ENCODE data around the gene SPAG16. TPM values are rescaled to one million over a fixed set of nuclear protein-coding genes. Genes with fewer than 3 reads are reported as not detected.
A peak's percentile ranks its signal among the peaks of the same experiment; 100 is the strongest.

The SPAG16 gene
- total and polyA plus RNA-seq, 2 experiments from 2014 or later, result 28.9 to 30.7 TPM

- Histone ChIP-seq H3K79me2 (ENCODE audit: insufficient read depth) (no peaks in the 10 kb centered on the region), H4K20me1 (ENCODE audit: insufficient read depth) (no peaks in the 10 kb centered on the region)
- in situ Hi-C loops (cut with MboI), result no loop called here
Measured at GRCh38 chr2:214242797-214243196, 958.5 kb downstream of the SPAG16 start.

GRCh38 chr2:214244847-214245246 is 960.6 kb downstream of the SPAG16 start:
- in situ Hi-C loops (cut with MboI), result no loop called here
- Histone ChIP-seq H3K36me3 (ENCODE audit: low read depth) (no peaks in the 10 kb centered on the region), H3K9me3 (ENCODE audit: low read depth) (no peaks in the 10 kb centered on the region), H3K9ac (no peak overlapping the region), H4K20me1 (ENCODE audit: insufficient read depth) (no peaks in the 10 kb centered on the region), H3K27ac (no peak overlapping the region), H3K4me3 (0 out of 2 replicates have a peak overlapping the region, but pooled peaks have one; percentile 21), H3K79me2 (ENCODE audit: insufficient read depth) (no peaks in the 10 kb centered on the region), H3F3A (ENCODE audit: insufficient read depth) (no peaks in the 10 kb centered on the region), H2AFZ (no peak overlapping the region), H3K9me2 (ENCODE audit: insufficient read depth) (no peaks in the 10 kb centered on the region), H3K4me2 (ENCODE audit: unreplicated experiment) (peak overlapping the region; percentile 25), H3K27me3 (replicated peaks; ENCODE audit: insufficient read depth) (no peaks in the 10 kb centered on the region), H3K4me1 (ENCODE audit: insufficient read depth) (peaks cover 12% of the 10 kb centered on the region)
- peak; percentile 50 for DNase-seq
- TF ChIP-seq EZH2 (IDR thresholded peaks at IDR 0.05; ENCODE audit: insufficient read depth, poor library complexity, severe bottlenecking) (no peak), EZH2phosphoT487 (IDR thresholded peaks at IDR 0.05; ENCODE audit: insufficient read depth, low read depth) (no peak)
- WGBS, 2 experiments (ENCODE audit: low coverage in 1 of 2, low lambda C conversion rate in 2 of 2, missing lambda C conversion rate in 2 of 2), result 78 to 79% methylated on average over 1 of the region's 1 CpG

More at GRCh38 chr2:214242797-214243196, 958.5 kb downstream of the SPAG16 start:
- 43 to 63% methylated on average over 1 of the region's 1 CpG for WGBS, 2 experiments (ENCODE audit: low coverage in 1 of 2, low lambda C conversion rate in 2 of 2, missing lambda C conversion rate in 2 of 2)
- no peak overlapping the region for H3K9ac ChIP-seq
- H3K9me2 ChIP-seq (ENCODE audit: insufficient read depth), result no peaks in the 10 kb centered on the region
- no peak overlapping the region for H3K4me2 ChIP-seq (ENCODE audit: unreplicated experiment)
- no peaks in the 10 kb centered on the region for H3K36me3 ChIP-seq (ENCODE audit: low read depth)
- H3K4me3 ChIP-seq, result no peak overlapping the region
- no peaks in the 10 kb centered on the region for H3K27me3 ChIP-seq (replicated peaks; ENCODE audit: insufficient read depth)
- H2AFZ ChIP-seq, result no peak overlapping the region
- TF ChIP-seq EZH2phosphoT487 (IDR thresholded peaks at IDR 0.05; ENCODE audit: insufficient read depth, low read depth) (no peak), EZH2 (IDR thresholded peaks at IDR 0.05; ENCODE audit: insufficient read depth, poor library complexity, severe bottlenecking) (no peak)
- peaks cover 12% of the 10 kb centered on the region for H3K4me1 ChIP-seq (ENCODE audit: insufficient read depth)
- no peaks in the 10 kb centered on the region for H3K9me3 ChIP-seq (ENCODE audit: low read depth)
- no peak overlapping the region for H3K27ac ChIP-seq
- no peak for DNase-seq
- no peaks in the 10 kb centered on the region for H3F3A ChIP-seq (ENCODE audit: insufficient read depth)

GRCh38 chr2:214246417-214246816 is 962.2 kb downstream of the SPAG16 start:
- no peak overlapping the region for H3K9ac ChIP-seq
- no peaks in the 10 kb centered on the region for H3K27me3 ChIP-seq (replicated peaks; ENCODE audit: insufficient read depth)
- no peak overlapping the region for H3K4me3 ChIP-seq
- no peak overlapping the region for H3K4me2 ChIP-seq (ENCODE audit: unreplicated experiment)
- peaks cover 12% of the 10 kb centered on the region for H3K4me1 ChIP-seq (ENCODE audit: insufficient read depth)
- H3K36me3 ChIP-seq (ENCODE audit: low read depth), result no peaks in the 10 kb centered on the region
- H4K20me1 ChIP-seq (ENCODE audit: insufficient read depth), result no peaks in the 10 kb centered on the region
- H3K9me2 ChIP-seq (ENCODE audit: insufficient read depth), result no peaks in the 10 kb centered on the region
- no peak overlapping the region for H3K27ac ChIP-seq
- H3K9me3 ChIP-seq (ENCODE audit: low read depth), result no peaks in the 10 kb centered on the region
- DNase-seq, result no peak
- H2AFZ ChIP-seq, result no peak overlapping the region
- no peaks in the 10 kb centered on the region for H3F3A ChIP-seq (ENCODE audit: insufficient read depth)
- no peaks in the 10 kb centered on the region for H3K79me2 ChIP-seq (ENCODE audit: insufficient read depth)
- TF ChIP-seq EZH2 (IDR thresholded peaks at IDR 0.05; ENCODE audit: insufficient read depth, poor library complexity, severe bottlenecking) (no peak), EZH2phosphoT487 (IDR thresholded peaks at IDR 0.05; ENCODE audit: insufficient read depth, low read depth) (no peak)
- in situ Hi-C loops (cut with MboI), result no loop called here

GRCh38 chr2:214247531-214247930 is 963.3 kb downstream of the SPAG16 start:
- no peak overlapping the region for H3K27ac ChIP-seq
- TF ChIP-seq EZH2phosphoT487 (IDR thresholded peaks at IDR 0.05; ENCODE audit: insufficient read depth, low read depth) (no peak), EZH2 (IDR thresholded peaks at IDR 0.05; ENCODE audit: insufficient read depth, poor library complexity, severe bottlenecking) (no peak)
- H4K20me1 ChIP-seq (ENCODE audit: insufficient read depth), result no peaks in the 10 kb centered on the region
- H3K9me3 ChIP-seq (ENCODE audit: low read depth), result no peaks in the 10 kb centered on the region
- in situ Hi-C loops (cut with MboI), result no loop called here
- no peaks in the 10 kb centered on the region for H3K9me2 ChIP-seq (ENCODE audit: insufficient read depth)
- no peaks in the 10 kb centered on the region for H3F3A ChIP-seq (ENCODE audit: insufficient read depth)
- H3K36me3 ChIP-seq (ENCODE audit: low read depth), result no peaks in the 10 kb centered on the region
- no peaks in the 10 kb centered on the region for H3K79me2 ChIP-seq (ENCODE audit: insufficient read depth)
- H2AFZ ChIP-seq, result no peak overlapping the region
- H3K4me3 ChIP-seq, result no peak overlapping the region
- no peak overlapping the region for H3K9ac ChIP-seq
- no peaks in the 10 kb centered on the region for H3K27me3 ChIP-seq (replicated peaks; ENCODE audit: insufficient read depth)
- DNase-seq, result no peak
- H3K4me2 ChIP-seq (ENCODE audit: unreplicated experiment), result no peak overlapping the region
- 54 to 60% methylated on average over 3 of the region's 3 CpGs for WGBS, 2 experiments (ENCODE audit: low coverage in 1 of 2, low lambda C conversion rate in 2 of 2, missing lambda C conversion rate in 2 of 2)
- H3K4me1 ChIP-seq (ENCODE audit: insufficient read depth), result peaks cover 12% of the 10 kb centered on the region

- Histone ChIP-seq H3K4me2 (ENCODE audit: unreplicated experiment) (no peak overlapping the region), H3K36me3 (ENCODE audit: low read depth) (no peaks in the 10 kb centered on the region), H3K27ac (no peak overlapping the region), H3F3A (ENCODE audit: insufficient read depth) (no peaks in the 10 kb centered on the region), H3K4me1 (ENCODE audit: insufficient read depth) (no peaks in the 10 kb centered on the region), H3K9ac (no peak overlapping the region), H3K9me3 (ENCODE audit: low read depth) (no peaks in the 10 kb centered on the region), H3K27me3 (replicated peaks; ENCODE audit: insufficient read depth) (no peaks in the 10 kb centered on the region), H3K79me2 (ENCODE audit: insufficient read depth) (no peaks in the 10 kb centered on the region), H2AFZ (no peak overlapping the region), H3K9me2 (ENCODE audit: insufficient read depth) (peaks cover 3% of the 10 kb centered on the region; the same call in 1 of the 2 replicates), H3K4me3 (no peak overlapping the region), H4K20me1 (ENCODE audit: insufficient read depth) (no peaks in the 10 kb centered on the region)
- in situ Hi-C loops (cut with MboI), result no loop called here
- DNase-seq, result no peak
- WGBS, 2 experiments (ENCODE audit: low coverage in 1 of 2, low lambda C conversion rate in 2 of 2, missing lambda C conversion rate in 2 of 2), result 44% methylated on average over 1 of the region's 1 CpG
- TF ChIP-seq EZH2 (IDR thresholded peaks at IDR 0.05; ENCODE audit: insufficient read depth, poor library complexity, severe bottlenecking) (no peak), EZH2phosphoT487 (IDR thresholded peaks at IDR 0.05; ENCODE audit: insufficient read depth, low read depth) (no peak)
Measured at GRCh38 chr2:214255046-214255445, 970.8 kb downstream of the SPAG16 start.

Data from GM23248 (cell line).